ENCODE data around the gene DOLPP1.

DOLPP1 gene

DNA sequence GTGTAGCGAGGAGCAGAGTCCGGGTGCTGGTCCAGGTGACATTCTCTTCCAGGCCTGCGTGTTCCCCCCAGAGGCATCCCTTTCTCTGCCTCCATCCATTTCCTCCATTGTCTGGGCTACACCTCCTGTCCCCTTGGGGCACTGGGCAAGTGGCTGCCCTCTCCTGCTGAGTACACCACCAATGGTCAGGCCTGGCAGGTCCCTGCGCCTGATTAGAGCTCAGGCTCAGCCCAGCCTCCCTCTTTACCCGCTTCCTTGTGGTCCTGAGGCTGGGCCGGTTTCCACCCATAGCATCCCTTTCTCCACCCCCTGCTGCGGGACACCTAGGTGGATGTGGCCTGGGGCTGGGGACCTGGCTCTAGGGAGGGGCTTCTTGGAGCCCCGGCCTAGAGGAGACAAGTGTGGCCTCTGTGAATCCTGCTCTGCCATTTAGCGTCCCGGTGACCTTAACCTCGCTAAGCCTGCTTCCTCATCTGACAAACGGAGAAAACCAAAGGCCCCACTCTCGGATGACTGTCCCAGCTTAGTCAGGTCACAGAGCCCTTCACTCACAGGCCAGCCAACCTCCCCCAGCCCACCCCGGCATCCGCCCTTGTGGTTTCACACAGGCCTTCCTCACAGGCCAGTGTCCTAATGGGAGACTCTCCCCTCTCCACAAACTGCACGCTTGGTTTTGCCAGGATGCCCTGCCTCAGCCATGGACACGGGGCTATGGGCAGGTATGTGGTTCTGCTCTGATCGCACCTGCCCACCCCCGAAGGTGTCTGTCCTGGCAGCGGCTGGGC is 12.9 kb downstream of the DOLPP1 start:
- Histone ChIP-seq H3K4me3 (ENCODE audit: low read length) (no peak overlapping the region), H3K4me1 (ENCODE audit: control insufficient read depth, low read length) (no peaks in the 10 kb centered on the region), H3K4me2 (ENCODE audit: low read length) (no peak overlapping the region), H3K79me2 (ENCODE audit: control insufficient read depth, low read length) (no peaks in the 10 kb centered on the region), H3K27me3 (ENCODE audit: control insufficient read depth, low read length) (no peaks in the 10 kb centered on the region), H3K27ac (ENCODE audit: low read depth, low read length) (no peak overlapping the region), H3K9me3 (ENCODE audit: control insufficient read depth, insufficient read depth, low read length) (no peaks in the 10 kb centered on the region), H3K36me3 (ENCODE audit: control insufficient read depth, low read length) (peaks cover 15% of the 10 kb centered on the region), H3F3A (ENCODE audit: control insufficient read depth, insufficient read depth) (no peaks in the 10 kb centered on the region), H3K9me2 (replicated peaks; ENCODE audit: control insufficient read depth, low read length) (no peaks in the 10 kb centered on the region), H4K20me1 (ENCODE audit: control insufficient read depth, insufficient read depth, low read depth, low read length) (no peaks in the 10 kb centered on the region)
- no peak for TF ChIP-seq EZH2phosphoT487 (IDR thresholded peaks at IDR 0.05; ENCODE audit: borderline replicate concordance, low read length)
- no peak for TF ChIP-seq CTCF (IDR thresholded peaks at IDR 0.05; ENCODE audit: low read depth, low read length, poor library complexity, severe bottlenecking)

DNA sequence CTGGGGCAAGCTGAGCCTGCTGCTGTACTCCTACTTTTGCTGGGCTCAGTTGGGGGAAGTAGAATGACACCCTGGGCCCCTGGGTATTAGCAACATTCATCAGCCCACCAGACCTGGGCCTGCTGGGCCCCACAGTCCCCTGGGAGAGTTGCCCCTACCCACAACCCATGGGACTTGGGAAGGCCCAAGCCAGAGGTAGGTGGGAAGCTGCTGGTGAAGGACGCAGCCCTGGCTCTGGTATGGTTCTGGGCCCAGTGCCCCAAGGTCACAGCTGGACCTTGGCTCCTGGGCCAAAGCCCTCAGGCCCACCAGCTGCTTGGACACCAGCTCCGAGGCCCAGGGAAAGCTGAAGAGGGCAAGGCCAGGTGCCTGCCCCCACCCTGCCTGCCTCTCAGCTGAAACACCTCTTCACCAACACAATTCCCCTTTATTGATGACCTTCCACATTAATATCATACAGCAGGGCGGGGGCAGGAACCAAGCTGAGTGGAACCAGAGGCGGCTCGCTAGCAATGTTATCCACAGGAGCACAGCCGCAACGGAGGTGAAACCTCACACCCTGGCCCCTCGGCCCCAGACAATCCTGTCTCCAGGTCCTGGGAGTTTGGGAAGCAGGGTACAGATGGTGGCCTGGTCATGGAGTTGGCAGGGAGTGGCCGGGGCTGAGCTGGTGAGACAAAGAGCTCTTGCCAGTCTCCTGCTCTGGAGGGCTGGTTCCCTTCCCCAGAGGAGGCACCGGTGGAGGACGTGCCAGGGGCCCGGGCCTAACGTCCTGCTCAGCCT is 13.7 kb downstream of the DOLPP1 start:
- no peaks in the 10 kb centered on the region for H3K27me3 ChIP-seq (ENCODE audit: control insufficient read depth, low read length)
- no peak overlapping the region for H3K27ac ChIP-seq (ENCODE audit: low read depth, low read length)
- H3K79me2 ChIP-seq (ENCODE audit: control insufficient read depth, low read length): no peaks in the 10 kb centered on the region
- TF ChIP-seq EZH2phosphoT487 (IDR thresholded peaks at IDR 0.05; ENCODE audit: borderline replicate concordance, low read length) (no peak), CTCF (IDR thresholded peaks at IDR 0.05; ENCODE audit: low read depth, low read length, poor library complexity, severe bottlenecking) (no peak)
- no peaks in the 10 kb centered on the region for H4K20me1 ChIP-seq (ENCODE audit: control insufficient read depth, insufficient read depth, low read depth, low read length)
- H3K9me2 ChIP-seq (replicated peaks; ENCODE audit: control insufficient read depth, low read length): no peaks in the 10 kb centered on the region
- no peaks in the 10 kb centered on the region for H3K4me1 ChIP-seq (ENCODE audit: control insufficient read depth, low read length)
- H3K9me3 ChIP-seq (ENCODE audit: control insufficient read depth, insufficient read depth, low read length): no peaks in the 10 kb centered on the region
- H3K36me3 ChIP-seq (ENCODE audit: control insufficient read depth, low read length): peaks cover 7% of the 10 kb centered on the region; the same call in 1 of the 2 replicates
- no peaks in the 10 kb centered on the region for H3F3A ChIP-seq (ENCODE audit: control insufficient read depth, insufficient read depth)
- H3K4me2 ChIP-seq (ENCODE audit: low read length): no peak overlapping the region
- no peak overlapping the region for H3K4me3 ChIP-seq (ENCODE audit: low read length)

- H3K9me2 ChIP-seq (replicated peaks; ENCODE audit: control insufficient read depth, low read length): no peaks in the 10 kb centered on the region
- H3K9me3 ChIP-seq (ENCODE audit: control insufficient read depth, insufficient read depth, low read length): no peaks in the 10 kb centered on the region
- no peaks in the 10 kb centered on the region for H3K79me2 ChIP-seq (ENCODE audit: control insufficient read depth, low read length)
- no peak overlapping the region for H3K4me2 ChIP-seq (ENCODE audit: low read length)
- TF ChIP-seq CTCF (IDR thresholded peaks at IDR 0.05; ENCODE audit: low read depth, low read length, poor library complexity, severe bottlenecking) (no peak), EZH2phosphoT487 (IDR thresholded peaks at IDR 0.05; ENCODE audit: borderline replicate concordance, low read length) (no peak)
- H3F3A ChIP-seq (ENCODE audit: control insufficient read depth, insufficient read depth): no peaks in the 10 kb centered on the region
- H3K4me3 ChIP-seq (ENCODE audit: low read length): no peak overlapping the region
- no peaks in the 10 kb centered on the region for H4K20me1 ChIP-seq (ENCODE audit: control insufficient read depth, insufficient read depth, low read depth, low read length)
- H3K4me1 ChIP-seq (ENCODE audit: control insufficient read depth, low read length): no peaks in the 10 kb centered on the region
- no peak overlapping the region for H3K27ac ChIP-seq (ENCODE audit: low read depth, low read length)
- peaks cover 1% of the 10 kb centered on the region; the same call in 1 of the 2 replicates for H3K36me3 ChIP-seq (ENCODE audit: control insufficient read depth, low read length)
- no peaks in the 10 kb centered on the region for H3K27me3 ChIP-seq (ENCODE audit: control insufficient read depth, low read length)
Observed at GRCh38 chr9:129095170-129095667, 14.3 kb downstream of the DOLPP1 start.
